SU-DHL-6 (cell line): ENCODE data around the gene FRZB.
"Not testable (repeated sequence)": the region's sequence is repeated elsewhere in the genome, so short reads cannot be mapped to it uniquely, and the experiment has no call there.

Experiments
- H2AFZ ChIP-seq: fragments of 200-600 bp; sonication (generic); 2 replicates; pipeline ENCODE4 v1.6.1; 2014; ENCODE audit warnings: low read depth, mild to moderate bottlenecking, moderate library complexity, mixed read lengths, antibody characterized with exemption, low read length; ENCODE audit not compliant: severe bottlenecking
- H3F3A ChIP-seq: fragments of 200-600 bp; shearing (Covaris generic); 2 replicates; pipeline ENCODE4 v1.6.0; 2016; ENCODE audit warnings: antibody characterized with exemption, mild to moderate bottlenecking; ENCODE audit not compliant: insufficient read depth
- H3K27ac ChIP-seq: fragments of 200-600 bp; sonication (generic); 2 replicates; pipeline ENCODE4 v1.5.1; 2016; ENCODE audit warnings: low read depth, mild to moderate bottlenecking, low read length, moderate library complexity, mixed read lengths
- H3K27me3 ChIP-seq: fragments of 200-600 bp; sonication (generic), shearing (Covaris generic); 2 replicates; pipeline ENCODE4 v1.6.0; 2014; ENCODE audit warnings: mild to moderate bottlenecking, low read length
- H3K36me3 ChIP-seq: fragments of 200-600 bp; sonication (generic); 2 replicates; pipeline ENCODE4 v1.6.1; 2014; ENCODE audit warnings: mild to moderate bottlenecking, low read length, mixed read lengths
- H3K4me2 ChIP-seq: fragments of 300-600, 200-600 bp; shearing (Covaris generic), sonication (generic); 2 replicates; pipeline ENCODE4 v1.6.0; 2014; ENCODE audit warnings: low read length, low read depth, mild to moderate bottlenecking; ENCODE audit not compliant: poor library complexity, severe bottlenecking
- H3K4me3 ChIP-seq: fragments of 200-600 bp; sonication (generic); 2 replicates; pipeline ENCODE4 v1.5.1; 2014; ENCODE audit warnings: antibody characterized with exemption, low read length, mild to moderate bottlenecking, mixed read lengths; ENCODE audit not compliant: insufficient read depth, poor library complexity, severe bottlenecking
- H3K79me2 ChIP-seq: fragments of 200-600 bp; sonication (generic); 2 replicates; pipeline ENCODE4 v1.6.1; 2014; ENCODE audit warnings: mild to moderate bottlenecking, low read length, moderate library complexity; ENCODE audit not compliant: insufficient read depth
- H3K9ac ChIP-seq: fragments of 200-600 bp; sonication (generic); 2 replicates; pipeline ENCODE4 v1.7.0; 2014; ENCODE audit warnings: mild to moderate bottlenecking, low read length
- H3K9me2 ChIP-seq: fragments of 200-600 bp; sonication (generic); replicated peaks from 2 replicates; pipeline ENCODE4 v1.6.1; 2014; ENCODE audit warnings: low read length; ENCODE audit not compliant: insufficient read depth
- H3K9me3 ChIP-seq: fragments of 200-600 bp; sonication (generic); 2 replicates; pipeline ENCODE4 v1.6.1; 2014; ENCODE audit warnings: low read length, mixed read lengths; ENCODE audit not compliant: insufficient read depth
- H4K20me1 ChIP-seq: fragments of 200-600 bp; sonication (generic); 2 replicates; pipeline ENCODE4 v1.6.1; 2014; ENCODE audit warnings: low read depth, mild to moderate bottlenecking, antibody characterized with exemption, low read length, moderate library complexity, mixed read lengths
- EZH2phosphoT487 ChIP-seq: fragments of 200-600 bp; sonication (generic), shearing (Covaris generic); conservative IDR thresholded peaks from 2 replicates; pipeline ENCODE4 v1.6.1; 2018; ENCODE audit warnings: mild to moderate bottlenecking, antibody characterized with exemption, low read length, moderate library complexity, mixed read lengths
- TF ChIP-seq, protein P1 (sequence below): fragments of 200-600 bp; sonication (generic); IDR thresholded peaks from one replicate; pipeline ENCODE4 v1.5.1; 2017; ENCODE audit warnings: antibody characterized with exemption, mild to moderate bottlenecking, low read length, moderate library complexity; ENCODE audit not compliant: insufficient read depth, poor library complexity, severe bottlenecking

Gene FRZB

DNA sequence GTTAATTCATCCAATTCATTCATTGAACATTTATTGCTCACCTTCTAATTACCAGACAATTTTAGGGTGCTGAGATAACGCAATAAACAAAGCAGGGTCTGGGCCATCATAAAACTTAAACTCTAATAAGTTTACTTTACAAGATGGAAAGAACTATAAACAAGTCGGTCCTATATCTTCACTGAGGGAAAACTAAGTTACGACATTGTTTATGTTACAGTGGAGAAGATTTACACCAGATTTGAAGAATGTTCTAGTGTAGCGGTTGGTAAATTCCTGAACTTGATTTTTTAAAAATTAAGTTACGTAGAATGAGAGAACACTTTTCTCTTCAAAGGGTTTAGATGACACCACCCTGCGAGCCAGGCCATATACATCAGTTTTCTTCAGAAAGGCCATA, 20.7 kb upstream of the FRZB start:
- Histone ChIP-seq H3K36me3 (no peaks in the 10 kb centered on the region), H3K27me3 (no peaks in the 10 kb centered on the region), H3K9ac (no peak overlapping the region), H2AFZ (no peak overlapping the region), H3K9me2 (no peaks in the 10 kb centered on the region), H3F3A (no peaks in the 10 kb centered on the region), H4K20me1 (no peaks in the 10 kb centered on the region), H3K79me2 (no peaks in the 10 kb centered on the region), H3K9me3 (no peaks in the 10 kb centered on the region), H3K4me3 (no peak overlapping the region), H3K4me2 (no peak overlapping the region), H3K27ac (no peak overlapping the region)
- TF ChIP-seq, protein P1, sequence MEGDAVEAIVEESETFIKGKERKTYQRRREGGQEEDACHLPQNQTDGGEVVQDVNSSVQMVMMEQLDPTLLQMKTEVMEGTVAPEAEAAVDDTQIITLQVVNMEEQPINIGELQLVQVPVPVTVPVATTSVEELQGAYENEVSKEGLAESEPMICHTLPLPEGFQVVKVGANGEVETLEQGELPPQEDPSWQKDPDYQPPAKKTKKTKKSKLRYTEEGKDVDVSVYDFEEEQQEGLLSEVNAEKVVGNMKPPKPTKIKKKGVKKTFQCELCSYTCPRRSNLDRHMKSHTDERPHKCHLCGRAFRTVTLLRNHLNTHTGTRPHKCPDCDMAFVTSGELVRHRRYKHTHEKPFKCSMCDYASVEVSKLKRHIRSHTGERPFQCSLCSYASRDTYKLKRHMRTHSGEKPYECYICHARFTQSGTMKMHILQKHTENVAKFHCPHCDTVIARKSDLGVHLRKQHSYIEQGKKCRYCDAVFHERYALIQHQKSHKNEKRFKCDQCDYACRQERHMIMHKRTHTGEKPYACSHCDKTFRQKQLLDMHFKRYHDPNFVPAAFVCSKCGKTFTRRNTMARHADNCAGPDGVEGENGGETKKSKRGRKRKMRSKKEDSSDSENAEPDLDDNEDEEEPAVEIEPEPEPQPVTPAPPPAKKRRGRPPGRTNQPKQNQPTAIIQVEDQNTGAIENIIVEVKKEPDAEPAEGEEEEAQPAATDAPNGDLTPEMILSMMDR = no peak
- TF ChIP-seq EZH2phosphoT487 = no peak

DNA sequence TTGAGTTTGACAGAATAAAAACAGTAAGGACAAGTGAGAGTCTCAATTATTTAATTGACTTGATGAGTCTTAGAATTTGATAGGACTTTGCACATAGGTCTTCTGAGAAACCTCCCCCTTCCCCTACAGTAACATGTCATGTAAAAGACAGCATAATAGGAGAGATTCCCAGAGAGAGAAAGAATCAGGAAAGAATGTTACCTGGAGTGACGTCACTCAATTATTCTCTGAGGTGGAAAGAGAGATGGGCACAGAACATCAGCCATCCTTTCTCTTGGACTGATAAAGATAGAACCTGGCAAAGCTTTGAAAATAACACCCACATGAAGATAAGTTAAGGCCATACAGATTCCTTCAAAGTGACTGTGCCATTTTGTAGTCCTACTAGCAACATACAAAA, 19.3 kb upstream of the FRZB start:
- H2AFZ ChIP-seq = no peak overlapping the region
- no peaks in the 10 kb centered on the region for H3K27me3 ChIP-seq

DNA sequence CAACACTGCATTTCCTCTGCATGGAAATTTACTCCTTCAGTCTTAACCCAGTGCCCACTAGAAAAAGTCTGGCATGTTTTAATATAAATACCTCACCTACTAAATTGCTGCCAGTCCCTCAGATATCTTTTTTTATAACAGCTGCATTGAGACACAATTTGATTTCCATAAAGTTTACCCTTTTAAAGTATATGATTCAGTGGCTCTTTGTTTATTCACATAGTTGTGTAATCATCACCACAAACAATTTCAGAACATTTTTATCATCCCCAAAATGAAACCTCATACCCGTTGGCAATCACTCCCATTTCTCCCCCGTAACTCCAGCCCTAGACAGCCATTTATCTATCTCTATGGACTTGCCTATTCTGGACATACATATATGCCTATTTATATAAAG, 17.0 kb upstream of the FRZB start:
- Histone ChIP-seq H3K36me3 (no peaks in the 10 kb centered on the region), H3K79me2 (no peaks in the 10 kb centered on the region), H3K9me2 (no peaks in the 10 kb centered on the region), H3K4me3 (no peak overlapping the region), H4K20me1 (no peaks in the 10 kb centered on the region), H2AFZ (no peak overlapping the region), H3F3A (no peaks in the 10 kb centered on the region), H3K27ac (no peak overlapping the region), H3K9me3 (no peaks in the 10 kb centered on the region), H3K27me3 (no peaks in the 10 kb centered on the region), H3K4me2 (no peak overlapping the region), H3K9ac (no peak overlapping the region)
- TF ChIP-seq EZH2phosphoT487 = no peak
- TF ChIP-seq, protein P1 = no peak

More for the DNA sequence above, 19.3 kb upstream of the FRZB start:
- Histone ChIP-seq H3K9me3 (no peaks in the 10 kb centered on the region), H3F3A (no peaks in the 10 kb centered on the region), H3K4me2 (no peak overlapping the region), H3K9ac (no peak overlapping the region), H4K20me1 (no peaks in the 10 kb centered on the region), H3K79me2 (no peaks in the 10 kb centered on the region), H3K4me3 (no peak overlapping the region), H3K27ac (no peak overlapping the region), H3K36me3 (no peaks in the 10 kb centered on the region), H3K9me2 (no peaks in the 10 kb centered on the region)
- TF ChIP-seq, protein P1 = no peak
- TF ChIP-seq EZH2phosphoT487 = no peak

DNA sequence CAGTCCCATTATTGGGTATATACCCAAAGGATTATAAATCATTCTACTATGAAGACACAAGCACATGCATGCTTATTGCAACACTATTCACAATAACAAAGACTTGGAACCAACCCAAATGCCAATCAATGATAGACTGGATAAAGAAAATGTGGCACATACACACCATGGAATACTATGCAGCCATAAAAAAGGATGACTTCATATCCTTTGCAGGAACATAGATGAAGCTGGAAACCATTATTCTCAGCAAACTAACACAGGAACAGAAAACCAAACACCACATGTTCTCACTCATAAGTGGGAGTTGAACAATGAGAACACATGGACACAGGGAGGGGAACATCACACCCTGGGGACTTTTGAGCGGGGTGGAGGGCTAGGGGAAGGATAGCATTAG, 13.7 kb upstream of the FRZB start:
- H3K9ac ChIP-seq, H2AFZ ChIP-seq, H3K27ac ChIP-seq, H3K4me2 ChIP-seq, H3K27me3 ChIP-seq, H4K20me1 ChIP-seq, H3K9me2 ChIP-seq, H3K9me3 ChIP-seq, H3K4me3 ChIP-seq, H3K79me2 ChIP-seq, H3K36me3 ChIP-seq, H3F3A ChIP-seq: not testable (repeated sequence)

DNA sequence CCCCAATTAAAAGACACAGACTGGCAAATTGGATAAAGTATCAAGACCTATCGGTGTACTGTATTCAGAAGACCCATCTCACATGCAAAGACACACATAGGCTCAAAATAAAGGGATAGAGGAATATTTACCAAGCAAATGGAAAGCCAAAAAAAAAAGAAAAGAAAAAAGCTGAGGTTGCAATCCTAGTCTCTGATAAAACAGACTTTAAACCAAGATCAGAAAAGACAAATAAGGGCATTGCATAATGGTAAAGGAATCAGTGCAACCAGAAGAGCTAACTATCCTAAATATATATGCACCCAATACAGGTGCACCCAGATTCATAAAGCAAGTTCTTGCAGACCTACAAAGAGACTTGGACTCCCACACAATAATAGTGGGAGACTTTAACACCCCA, 10.2 kb upstream of the FRZB start:
- H2AFZ ChIP-seq = not testable (repeated sequence)

More for the DNA sequence above, 10.2 kb upstream of the FRZB start:
- not testable (repeated sequence) for H3K36me3 ChIP-seq, H3K27me3 ChIP-seq, H3K9ac ChIP-seq, H4K20me1 ChIP-seq, H3K79me2 ChIP-seq, H3K4me2 ChIP-seq, H3F3A ChIP-seq, H3K9me2 ChIP-seq, H3K27ac ChIP-seq, H3K9me3 ChIP-seq, H3K4me3 ChIP-seq
